HCEC 1CT (cell line): ENCODE measurements around the gene THSD1.
"Not testable (repeated sequence)": the region's sequence is repeated elsewhere in the genome, so short reads cannot be mapped to it uniquely, and the experiment has no call there.

Experiments used
- DNase-seq: peaks from one replicate; pipeline ENCODE4 v3.0.0-alpha.2; 2017

The THSD1 gene

DNA sequence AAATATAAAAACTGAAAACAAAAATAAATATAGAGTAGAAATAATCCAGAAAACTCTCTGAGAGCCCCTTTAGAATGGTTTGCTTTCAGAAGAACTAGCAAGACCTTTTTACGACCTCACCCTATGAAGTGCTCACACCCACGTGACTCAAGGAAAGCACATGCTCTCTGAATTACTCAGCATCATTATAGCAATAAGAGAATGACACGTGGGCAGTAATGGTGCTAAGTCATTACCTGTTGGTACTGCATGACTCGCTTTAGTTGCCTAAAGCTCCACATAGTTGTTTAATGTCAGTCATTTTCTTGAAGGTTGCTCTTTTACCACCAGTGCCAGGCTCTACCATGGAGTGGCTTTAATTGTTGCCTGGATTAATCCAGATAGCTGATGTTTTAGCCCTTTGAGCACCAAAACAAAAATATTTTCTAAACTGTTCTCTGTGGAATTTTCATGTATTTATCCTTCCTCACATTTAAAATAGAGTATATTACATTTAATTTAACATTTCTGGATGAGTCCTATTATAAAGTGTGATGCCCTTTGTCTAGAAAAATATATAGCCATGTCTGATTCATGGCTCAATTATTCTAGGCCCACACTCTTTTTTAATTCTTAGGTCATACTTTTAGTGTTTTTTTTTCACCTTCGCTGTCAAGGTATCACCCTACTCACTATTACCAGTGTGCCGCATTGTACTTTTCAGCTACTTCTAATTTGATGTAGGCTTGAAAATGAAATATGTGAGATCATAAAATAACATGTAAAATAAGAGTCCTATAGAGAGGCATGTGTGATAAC lies 56.8 kb downstream of the THSD1 start:
- DNase-seq = peak; percentile 84

DNA sequence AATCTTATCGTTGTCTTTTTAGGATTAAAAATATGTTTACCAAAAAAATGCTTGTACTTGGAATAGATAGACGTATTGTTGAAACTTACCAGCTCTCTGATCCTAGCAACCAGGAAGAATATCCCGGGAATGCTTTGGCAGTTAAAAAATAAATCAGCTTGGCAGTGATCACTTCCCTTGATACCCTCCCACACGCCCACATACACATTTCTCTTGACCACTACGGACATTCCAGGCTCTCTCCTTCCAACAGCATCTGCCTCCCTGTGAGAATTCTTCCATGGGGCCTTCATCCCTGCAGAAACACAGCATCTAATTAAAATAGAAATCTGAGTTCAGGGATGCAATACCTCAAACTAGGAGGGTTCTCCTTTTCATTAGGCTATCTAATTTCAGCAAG lies 57.9 kb downstream of the THSD1 start:
- DNase-seq = peak; percentile 82

DNA sequence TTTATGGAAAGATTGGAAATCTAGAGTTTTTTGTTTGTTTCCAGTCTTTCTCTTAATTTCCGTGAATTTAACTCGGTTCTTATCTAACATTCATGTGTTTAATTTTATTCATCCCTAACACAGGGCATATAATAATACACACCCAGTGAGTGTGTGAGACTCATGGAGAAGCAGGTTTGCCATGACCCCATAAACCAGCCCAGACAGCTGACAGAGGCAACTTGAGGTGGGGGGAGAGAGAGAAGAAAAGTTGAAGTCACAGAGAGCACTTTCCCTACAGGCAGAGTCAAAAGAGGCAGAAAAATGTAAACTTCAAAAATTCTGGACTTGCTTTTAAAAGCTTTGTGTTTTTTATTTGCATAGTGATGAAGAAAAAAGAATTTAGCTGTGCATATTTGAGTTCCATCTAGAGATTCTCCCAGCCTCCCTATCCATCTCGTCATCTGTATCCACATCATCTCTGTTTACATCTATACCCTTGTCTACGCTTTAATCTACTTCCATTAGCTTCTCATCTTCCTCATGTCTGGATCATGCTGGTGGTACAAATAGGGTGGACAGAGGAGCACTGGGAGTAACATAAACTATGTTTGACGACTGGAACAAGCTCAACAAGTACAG lies 60.2 kb downstream of the THSD1 start:
- no peak for DNase-seq

DNA sequence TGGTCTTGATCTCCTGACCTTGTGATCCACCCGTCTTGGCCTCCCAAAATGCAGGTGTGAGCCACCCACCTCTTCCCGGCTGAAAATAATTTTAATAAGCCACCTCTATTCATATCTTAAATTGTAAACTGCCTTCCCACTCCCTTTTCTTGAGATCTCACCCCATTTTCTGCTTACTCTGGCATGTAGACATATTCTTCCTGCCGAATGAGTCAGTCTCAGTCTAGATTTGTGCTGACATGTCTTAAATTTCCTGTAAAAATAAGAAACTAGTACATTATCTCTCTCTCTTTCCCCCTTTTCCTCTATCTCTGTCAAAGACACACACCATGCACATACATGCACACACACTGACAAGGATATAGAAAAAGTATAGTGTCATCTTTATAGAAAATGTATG lies 60.9 kb downstream of the THSD1 start:
- DNase-seq = no peak

GRCh38 chr13:52344108-52344507 lies 61.9 kb downstream of the THSD1 start:
- DNase-seq = peak; percentile 50

DNA sequence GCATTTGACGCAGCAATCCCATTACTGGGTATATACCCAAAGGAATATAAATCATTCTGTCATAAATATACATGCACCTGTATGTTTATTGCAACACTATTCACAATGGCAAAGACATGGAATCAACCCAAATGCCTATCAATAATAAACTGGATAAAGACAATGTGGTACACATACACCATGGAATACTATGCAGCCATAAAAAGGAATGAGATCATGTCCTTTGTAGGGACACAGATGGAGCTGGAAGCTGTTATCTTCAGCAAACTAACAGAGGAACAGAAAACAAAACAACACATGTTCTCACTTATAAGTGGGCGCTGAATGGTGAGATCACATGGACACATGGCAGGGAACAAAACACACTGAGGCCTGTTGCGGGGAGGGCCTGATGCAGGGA lies 63.8 kb downstream of the THSD1 start:
- DNase-seq = not testable (repeated sequence)

DNA sequence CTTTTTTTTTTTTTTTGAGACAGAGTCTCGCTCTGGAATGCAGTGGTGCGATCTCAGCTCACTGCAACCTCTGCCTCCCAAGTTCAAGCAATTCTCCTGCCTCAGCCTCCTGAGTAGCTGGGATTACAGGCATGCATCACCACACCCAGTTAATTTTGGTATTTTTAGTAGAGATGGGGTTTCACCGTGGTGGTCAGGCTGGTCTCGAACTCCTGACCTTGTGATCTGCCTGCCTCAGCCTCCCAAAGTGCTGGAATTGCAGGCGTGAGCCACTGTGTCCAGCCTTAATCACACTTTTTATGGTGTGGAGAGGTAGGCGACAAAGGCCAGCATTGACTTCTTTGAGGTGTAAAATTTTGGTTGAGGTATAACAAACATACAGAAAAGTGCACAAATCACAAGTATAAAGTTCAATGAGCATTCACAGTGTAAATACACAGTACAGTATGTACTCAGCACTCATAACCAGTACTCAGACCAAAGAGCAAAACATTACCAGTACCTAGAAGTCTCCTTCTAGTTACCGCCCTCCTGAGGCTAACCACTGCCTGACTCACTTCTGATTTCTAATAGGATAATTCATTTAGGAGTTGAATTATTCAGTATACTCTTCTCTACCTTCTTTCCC lies 68.0 kb downstream of the THSD1 start:
- DNase-seq = not testable (repeated sequence)

DNA sequence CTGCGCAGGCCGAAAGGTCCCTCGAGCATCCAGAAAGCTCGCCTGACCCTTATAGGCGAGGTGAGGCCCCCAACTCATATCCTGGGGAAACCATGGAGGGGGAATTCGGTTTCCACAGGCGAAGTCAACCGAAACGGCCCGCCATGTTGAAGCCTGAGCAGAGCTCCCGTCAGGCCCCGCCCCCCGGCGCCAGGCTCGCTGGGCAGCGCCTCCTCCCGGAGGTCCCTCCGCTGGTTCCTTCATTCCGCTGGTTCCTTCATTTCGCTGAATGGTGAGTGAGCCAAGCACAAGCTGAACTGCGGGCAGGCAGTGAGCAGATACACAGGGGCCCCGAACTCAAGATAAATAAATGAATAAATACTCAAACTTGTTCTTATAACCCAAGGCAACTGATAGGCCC lies 71.9 kb downstream of the THSD1 start:
- DNase-seq = not testable (repeated sequence)

DNA sequence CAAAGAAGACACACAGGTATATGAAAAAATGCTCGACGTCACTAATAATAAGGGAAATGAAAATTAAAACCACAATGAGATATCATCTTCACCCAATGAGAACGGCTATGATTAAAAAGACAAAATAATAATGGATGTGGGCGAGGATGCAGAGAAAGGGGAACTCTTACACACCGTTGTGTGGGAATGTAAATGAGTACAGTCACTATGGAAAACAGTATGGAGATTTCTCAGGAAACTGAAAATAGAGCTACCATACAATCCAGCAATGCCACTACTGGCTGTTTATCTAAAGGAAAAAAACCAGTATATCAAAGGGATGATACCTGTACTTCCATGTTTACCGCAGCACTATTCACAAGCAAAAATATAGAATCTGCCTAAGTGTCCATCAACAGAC lies 74.1 kb downstream of the THSD1 start:
- not testable (repeated sequence) for DNase-seq
